Measurements from ENCODE around the gene SLC43A1. TPM values are rescaled to one million over a fixed set of nuclear protein-coding genes. Genes with fewer than 3 reads are reported as not detected.
"Not testable (repeated sequence)": the region's sequence is repeated elsewhere in the genome, so short reads cannot be mapped to it uniquely, and the experiment has no call there.

SLC43A1 gene
- total RNA-seq, 1 donor from 2014 or later = 19.0 TPM

DNA sequence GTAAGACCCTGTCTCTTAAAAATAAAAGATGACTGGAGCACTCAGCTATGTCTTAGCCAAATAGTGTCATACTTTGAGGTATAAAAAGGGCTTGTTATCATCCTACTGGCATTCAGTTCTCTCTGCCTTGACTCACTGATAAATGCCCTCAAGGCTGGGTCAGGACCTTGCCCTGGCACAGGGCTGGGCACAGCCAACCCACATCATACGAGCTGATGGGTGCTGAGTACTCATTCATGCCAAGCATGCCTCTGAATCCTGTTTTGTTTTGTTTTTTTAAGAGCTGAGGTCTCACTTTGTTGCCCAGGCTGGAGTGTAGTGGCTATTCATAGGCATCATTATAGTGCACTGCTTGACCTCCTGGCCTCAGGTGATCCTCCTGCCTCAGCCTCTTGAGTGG, 23.8 kb upstream of the SLC43A1 start:
- no peak for DNase-seq (ENCODE audit: extremely low spot score, unreplicated experiment)
- TF ChIP-seq, protein P1, sequence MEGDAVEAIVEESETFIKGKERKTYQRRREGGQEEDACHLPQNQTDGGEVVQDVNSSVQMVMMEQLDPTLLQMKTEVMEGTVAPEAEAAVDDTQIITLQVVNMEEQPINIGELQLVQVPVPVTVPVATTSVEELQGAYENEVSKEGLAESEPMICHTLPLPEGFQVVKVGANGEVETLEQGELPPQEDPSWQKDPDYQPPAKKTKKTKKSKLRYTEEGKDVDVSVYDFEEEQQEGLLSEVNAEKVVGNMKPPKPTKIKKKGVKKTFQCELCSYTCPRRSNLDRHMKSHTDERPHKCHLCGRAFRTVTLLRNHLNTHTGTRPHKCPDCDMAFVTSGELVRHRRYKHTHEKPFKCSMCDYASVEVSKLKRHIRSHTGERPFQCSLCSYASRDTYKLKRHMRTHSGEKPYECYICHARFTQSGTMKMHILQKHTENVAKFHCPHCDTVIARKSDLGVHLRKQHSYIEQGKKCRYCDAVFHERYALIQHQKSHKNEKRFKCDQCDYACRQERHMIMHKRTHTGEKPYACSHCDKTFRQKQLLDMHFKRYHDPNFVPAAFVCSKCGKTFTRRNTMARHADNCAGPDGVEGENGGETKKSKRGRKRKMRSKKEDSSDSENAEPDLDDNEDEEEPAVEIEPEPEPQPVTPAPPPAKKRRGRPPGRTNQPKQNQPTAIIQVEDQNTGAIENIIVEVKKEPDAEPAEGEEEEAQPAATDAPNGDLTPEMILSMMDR (conservative IDR thresholded peaks at IDR 0.05) = no peak
- H3K4me1 Mint-ChIP-seq (ENCODE audit: unreplicated experiment) = peaks cover 9% of the 10 kb centered on the region
- peaks cover 12% of the 10 kb centered on the region for H3K27me3 Mint-ChIP-seq
- no peaks in the 10 kb centered on the region for H3K9me3 Mint-ChIP-seq
- no peak overlapping the region for H3K27ac Mint-ChIP-seq
- no peak overlapping the region for H3K4me3 Mint-ChIP-seq
- H3K36me3 Mint-ChIP-seq = no peaks in the 10 kb centered on the region

DNA sequence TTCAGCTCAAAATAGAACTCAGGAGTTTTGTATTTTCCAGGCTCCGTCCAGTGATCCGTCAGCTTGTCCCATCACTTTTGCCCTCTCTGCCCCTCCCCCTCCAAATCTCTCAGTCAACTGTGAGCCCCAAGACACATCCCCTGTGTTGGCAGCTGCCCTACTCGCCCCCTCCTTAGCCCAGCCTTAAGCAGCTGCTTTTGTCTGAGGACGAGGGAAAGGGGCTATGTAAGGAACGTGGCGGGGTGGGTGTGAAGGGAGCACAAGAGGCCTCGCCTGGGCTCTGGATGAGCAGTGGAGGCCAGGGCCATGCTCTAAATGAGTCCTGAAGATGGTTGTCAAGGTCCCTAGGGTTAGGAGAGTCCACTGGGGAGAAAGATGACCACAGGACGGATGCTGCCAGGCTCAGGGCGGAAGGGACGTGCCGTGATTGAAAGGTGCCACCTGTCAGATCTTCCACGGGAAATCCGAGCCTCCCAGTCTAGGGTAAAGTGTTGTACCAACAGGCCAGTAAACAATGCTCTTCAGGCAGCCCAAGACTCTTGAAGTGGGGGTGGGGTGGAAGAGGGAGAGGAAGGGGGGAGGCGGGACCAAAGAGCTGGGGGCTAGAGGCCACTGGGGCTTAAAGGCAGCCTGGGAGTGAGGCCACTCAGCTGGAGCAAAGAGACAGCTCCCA, 21.6 kb upstream of the SLC43A1 start, which contains the start of gene SMTNL1:
Gene SMTNL1 (plus strand): TSS at position 649 of the 673 bp plus-strand sequence. CDS start 5,048 bp downstream, outside the sequence.
- Mint-ChIP-seq H3K36me3 (no peaks in the 10 kb centered on the region), H3K9me3 (no peaks in the 10 kb centered on the region), H3K27ac (no peak within 1 kb of the TSS), H3K27me3 (peaks cover 8% of the 10 kb centered on the region), H3K4me1 (ENCODE audit: unreplicated experiment) (no peaks in the 10 kb centered on the region), H3K4me3 (no peak within 1 kb of the TSS)
- TF ChIP-seq, protein P1 (conservative IDR thresholded peaks at IDR 0.05) = no peak
- DNase-seq (ENCODE audit: extremely low spot score, unreplicated experiment) = no peak

DNA sequence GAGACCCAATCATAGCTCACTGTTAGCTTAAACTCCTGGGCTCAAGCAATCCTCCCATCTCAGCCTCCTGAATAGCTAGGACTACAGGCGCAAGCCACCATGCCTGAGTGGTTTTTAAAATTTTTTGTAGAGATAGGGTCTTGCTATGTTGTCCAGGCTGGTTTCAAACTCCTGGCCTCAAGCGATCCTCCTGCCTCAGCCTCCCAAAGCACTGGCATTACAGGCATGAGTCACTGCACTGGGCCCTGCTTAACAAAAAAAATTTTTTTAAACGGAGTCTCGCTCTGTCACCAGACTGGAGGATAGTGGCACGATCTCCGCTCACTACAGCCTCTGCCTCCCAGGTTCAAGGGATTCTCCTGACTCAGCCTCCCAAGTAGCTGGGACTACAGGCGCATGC, 18.9 kb upstream of the SLC43A1 start:
- not testable (repeated sequence) for H3K27ac Mint-ChIP-seq

DNA sequence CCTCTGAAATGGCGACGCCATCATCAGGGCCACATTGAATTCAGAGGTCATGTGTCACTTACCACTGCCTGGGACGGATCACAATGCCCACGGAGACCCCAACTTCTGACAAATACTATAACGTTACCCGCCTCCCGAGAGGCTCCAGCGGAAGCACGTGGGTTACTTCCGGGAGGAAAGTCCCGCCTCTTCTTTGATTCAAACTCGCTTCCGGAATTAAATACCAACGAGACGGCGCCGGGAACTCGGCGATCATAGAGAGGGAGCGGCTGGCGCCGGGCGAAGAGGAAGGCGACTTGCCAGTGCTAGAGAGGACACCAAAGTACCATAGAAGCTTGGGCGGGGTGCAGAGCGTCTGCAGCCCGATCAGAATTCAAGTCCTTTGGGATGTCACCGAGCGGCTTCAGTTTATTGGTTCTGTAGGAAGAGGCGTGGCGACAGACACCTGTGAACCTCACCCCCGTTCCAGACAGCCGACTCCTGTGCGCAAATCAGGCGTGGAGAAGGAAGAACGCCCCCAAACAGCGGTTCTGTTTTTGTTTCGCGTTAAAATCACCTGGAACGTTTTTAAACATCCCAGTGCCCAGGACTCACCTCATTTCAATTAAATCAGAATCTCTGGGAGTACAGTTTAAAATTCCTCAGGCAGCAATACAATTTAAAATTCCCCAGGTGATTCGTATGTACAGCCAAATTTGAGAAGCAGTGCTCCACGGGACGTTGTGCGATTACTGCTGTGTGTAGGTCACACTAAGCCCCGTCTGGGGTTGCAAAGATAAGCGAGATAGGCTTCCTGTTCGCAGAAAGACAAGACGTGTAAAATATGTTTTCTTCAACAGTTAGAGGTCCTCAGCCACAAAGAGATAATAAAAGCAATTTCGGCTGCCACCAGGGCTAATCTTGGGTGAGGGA, 15.3 kb upstream of the SLC43A1 start, which contains the start of gene TIMM10:
Gene TIMM10 (minus strand): TSS at position 159 of the 912 bp plus-strand sequence. CDS start 565 bp downstream, outside the sequence.
- peak; percentile 95 for DNase-seq (ENCODE audit: extremely low spot score, unreplicated experiment)
- TF ChIP-seq, protein P1 (conservative IDR thresholded peaks at IDR 0.05) = no peak
- Mint-ChIP-seq H3K4me3 (peak within 1 kb of the TSS; percentile 93), H3K27me3 (peaks cover 4% of the 10 kb centered on the region), H3K27ac (peak within 1 kb of the TSS; percentile 91), H3K9me3 (no peaks in the 10 kb centered on the region), H3K4me1 (ENCODE audit: unreplicated experiment) (peaks cover 16% of the 10 kb centered on the region), H3K36me3 (no peaks in the 10 kb centered on the region)

More for the DNA sequence above, 18.9 kb upstream of the SLC43A1 start:
- not testable (repeated sequence) for DNase-seq (ENCODE audit: extremely low spot score, unreplicated experiment); H3K4me1 Mint-ChIP-seq (ENCODE audit: unreplicated experiment); H3K27me3 Mint-ChIP-seq; H3K9me3 Mint-ChIP-seq; H3K36me3 Mint-ChIP-seq; H3K4me3 Mint-ChIP-seq

DNA sequence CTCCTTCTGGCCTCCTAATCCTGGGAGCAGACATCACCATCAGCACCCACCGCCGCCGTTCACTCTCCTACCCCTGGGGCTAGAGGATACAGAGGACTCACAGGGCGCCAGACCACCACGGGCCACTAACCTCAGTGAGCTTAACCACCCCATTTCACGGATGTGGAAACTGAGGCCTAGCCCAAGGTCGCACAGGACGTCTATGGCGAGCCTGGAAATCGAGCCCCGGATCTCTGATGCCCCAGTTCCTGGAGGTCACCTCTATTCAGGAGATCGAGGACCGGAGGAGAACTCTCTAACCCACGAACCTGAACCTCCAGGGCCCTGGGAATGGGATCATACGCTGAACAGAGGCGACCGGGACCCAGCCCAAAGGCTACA, 14.7 kb upstream of the SLC43A1 start:
- DNase-seq (ENCODE audit: extremely low spot score, unreplicated experiment) = no peak
- no peaks in the 10 kb centered on the region for H3K36me3 Mint-ChIP-seq
- H3K27me3 Mint-ChIP-seq = no peaks in the 10 kb centered on the region
- TF ChIP-seq, protein P1 (conservative IDR thresholded peaks at IDR 0.05) = no peak
- H3K27ac Mint-ChIP-seq = peak overlapping the region; percentile 91
- peaks cover 16% of the 10 kb centered on the region for H3K4me1 Mint-ChIP-seq (ENCODE audit: unreplicated experiment)
- no peaks in the 10 kb centered on the region for H3K9me3 Mint-ChIP-seq
- H3K4me3 Mint-ChIP-seq = peak overlapping the region; percentile 93

DNA sequence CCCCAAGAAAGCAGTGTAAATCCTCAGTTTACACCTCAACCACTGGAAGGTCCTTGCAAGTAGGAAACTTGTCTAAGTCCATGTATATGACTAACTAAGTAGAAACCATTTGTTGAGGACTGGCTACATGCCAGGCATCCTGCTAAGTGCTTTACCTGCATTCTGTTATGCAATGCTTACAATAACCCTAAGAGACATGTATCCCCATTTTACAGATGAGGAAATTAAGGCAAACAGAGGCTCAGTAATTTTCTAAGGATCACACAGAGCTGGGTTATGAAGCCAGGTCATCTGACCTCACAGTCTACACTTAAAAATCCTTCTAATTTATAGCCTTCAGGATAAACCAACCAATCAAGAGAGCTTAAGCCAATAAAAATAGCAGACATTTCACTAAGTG, 13.5 kb upstream of the SLC43A1 start:
- peak overlapping the region; percentile 44 for H3K4me3 Mint-ChIP-seq
- no peak for DNase-seq (ENCODE audit: extremely low spot score, unreplicated experiment)
- no peaks in the 10 kb centered on the region for H3K27me3 Mint-ChIP-seq

More for the DNA sequence above, 13.5 kb upstream of the SLC43A1 start:
- H3K36me3 Mint-ChIP-seq = no peaks in the 10 kb centered on the region
- H3K4me1 Mint-ChIP-seq (ENCODE audit: unreplicated experiment) = peaks cover 16% of the 10 kb centered on the region
- no peak overlapping the region for H3K27ac Mint-ChIP-seq
- H3K9me3 Mint-ChIP-seq = no peaks in the 10 kb centered on the region
- TF ChIP-seq, protein P1 (conservative IDR thresholded peaks at IDR 0.05) = no peak

All from type B pancreatic cell (in vitro differentiated cells).